GM19035 (cell line): Measurements from ENCODE around the gene TXNRD3.
"Not testable (repeated sequence)": the region's sequence is repeated elsewhere in the genome, so short reads cannot be mapped to it uniquely, and the experiment has no call there.

Source experiments
- ATAC-seq: cut with Tn5 transposase; IDR thresholded peaks from one replicate; pipeline ENCODE4 v1.9.1; 2021; ENCODE audit not compliant: unreplicated experiment

TXNRD3 gene

DNA sequence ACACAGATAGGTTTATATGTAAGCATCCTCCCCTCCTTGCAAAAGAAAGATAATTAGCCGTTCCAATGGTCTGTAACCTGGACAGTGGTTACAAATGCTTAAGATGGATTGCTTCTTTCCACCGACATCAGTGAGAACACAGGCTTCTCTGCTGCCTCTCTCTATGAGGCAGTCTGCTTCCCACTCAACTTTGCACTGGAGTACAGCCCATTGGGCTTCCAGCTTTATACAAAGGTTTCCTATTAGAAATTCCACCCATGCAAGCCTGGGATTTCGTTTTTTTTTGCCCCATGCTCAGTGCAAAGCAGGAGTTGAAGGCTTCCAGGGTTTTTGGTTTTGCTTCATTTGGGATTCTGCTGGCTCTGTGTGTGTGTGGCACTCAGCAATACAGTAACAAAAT lies 48.9 kb downstream of the TXNRD3 start:
- ATAC-seq, result no peak

- no peak for ATAC-seq
Observed at GRCh38 chr3:126604691-126605090, 50.2 kb downstream of the TXNRD3 start.

- ATAC-seq, result no peak
Observed at GRCh38 chr3:126599101-126599500, 55.8 kb downstream of the TXNRD3 start.

DNA sequence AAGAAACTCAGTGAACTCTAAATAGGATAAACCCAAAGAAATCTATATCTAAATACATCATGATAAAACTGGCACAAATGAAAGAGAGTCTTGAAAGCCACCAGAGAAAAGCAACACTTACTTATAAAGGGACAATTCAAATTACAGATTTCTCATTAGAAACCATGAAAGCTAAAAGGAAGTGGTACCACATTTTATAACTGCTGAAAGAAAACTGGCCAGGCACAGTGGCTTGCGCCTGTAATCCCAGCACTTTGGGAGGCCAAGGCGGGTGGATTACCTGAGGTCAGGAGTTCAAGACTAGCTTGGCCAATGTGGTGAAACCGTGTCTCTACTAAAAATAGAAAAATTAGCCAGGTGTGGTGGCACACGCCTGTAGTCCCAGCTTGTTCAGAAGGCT lies 59.4 kb downstream of the TXNRD3 start:
- ATAC-seq, result not testable (repeated sequence)

DNA sequence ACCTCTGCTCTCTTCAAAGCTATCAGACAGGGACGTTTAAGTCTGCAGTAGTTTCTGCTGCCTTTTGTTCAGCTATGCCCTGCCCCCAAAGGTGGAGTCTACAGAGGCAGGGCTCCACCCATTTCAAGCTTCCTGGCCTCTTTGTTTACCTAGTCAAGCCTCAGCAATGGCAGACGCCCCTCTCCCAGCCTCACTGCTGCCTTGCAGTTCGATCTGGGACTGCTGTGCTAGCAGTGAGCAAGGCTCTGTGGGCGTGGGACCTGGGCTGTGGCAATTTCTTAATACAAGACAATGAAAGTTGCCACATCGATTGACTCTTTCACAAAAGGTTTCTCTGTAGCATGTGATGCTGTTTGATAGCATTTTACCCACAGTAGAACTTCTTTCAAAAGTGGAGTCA lies 63.4 kb downstream of the TXNRD3 start:
- not testable (repeated sequence) for ATAC-seq

- no peak for ATAC-seq
Observed at GRCh38 chr3:126582311-126582710, 72.6 kb downstream of the TXNRD3 start.

- no peak for ATAC-seq
Observed at GRCh38 chr3:126581569-126581968, 73.4 kb downstream of the TXNRD3 start.

DNA sequence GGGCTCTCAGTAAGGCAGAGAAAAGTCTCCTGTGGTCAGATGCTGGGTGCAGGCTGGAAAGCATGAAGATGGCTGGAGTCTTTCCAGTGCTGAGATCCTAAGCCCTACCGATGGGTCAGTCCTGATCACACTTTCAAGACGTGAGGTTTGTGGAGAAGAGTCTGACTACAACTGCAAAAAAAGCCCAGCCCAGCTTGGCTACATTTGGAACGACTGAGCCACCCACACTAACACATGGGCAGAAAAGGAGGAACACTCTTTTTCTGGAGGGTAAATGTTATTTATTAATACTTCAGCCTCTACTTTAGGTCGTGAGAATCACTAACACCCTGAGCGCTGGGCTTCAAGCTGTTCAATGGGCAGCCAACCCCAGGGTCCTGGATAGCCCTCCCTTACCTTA lies 74.2 kb downstream of the TXNRD3 start:
- ATAC-seq, result no peak

DNA sequence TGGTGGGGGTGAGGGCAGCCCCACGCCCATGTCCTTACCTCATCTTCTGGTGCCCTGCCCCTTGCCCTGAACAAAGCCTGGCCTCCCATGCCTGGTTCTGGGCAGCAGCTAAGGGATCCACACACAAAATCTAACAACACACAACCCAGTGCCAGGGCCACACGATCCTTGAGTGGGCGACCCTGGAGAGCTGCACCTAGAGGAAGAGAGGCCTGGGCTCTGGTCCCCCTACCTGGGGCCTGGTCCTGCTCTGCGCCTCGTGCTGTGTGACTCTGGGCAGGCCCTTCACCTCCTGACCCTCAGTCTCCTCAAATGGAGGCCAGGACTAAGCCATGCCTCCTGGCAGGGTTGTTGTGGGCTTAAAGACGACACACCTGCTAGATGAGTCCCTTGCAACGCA lies 76.2 kb downstream of the TXNRD3 start:
- no peak for ATAC-seq

- no peak for ATAC-seq
Observed at GRCh38 chr3:126577261-126577660, 77.7 kb downstream of the TXNRD3 start.

DNA sequence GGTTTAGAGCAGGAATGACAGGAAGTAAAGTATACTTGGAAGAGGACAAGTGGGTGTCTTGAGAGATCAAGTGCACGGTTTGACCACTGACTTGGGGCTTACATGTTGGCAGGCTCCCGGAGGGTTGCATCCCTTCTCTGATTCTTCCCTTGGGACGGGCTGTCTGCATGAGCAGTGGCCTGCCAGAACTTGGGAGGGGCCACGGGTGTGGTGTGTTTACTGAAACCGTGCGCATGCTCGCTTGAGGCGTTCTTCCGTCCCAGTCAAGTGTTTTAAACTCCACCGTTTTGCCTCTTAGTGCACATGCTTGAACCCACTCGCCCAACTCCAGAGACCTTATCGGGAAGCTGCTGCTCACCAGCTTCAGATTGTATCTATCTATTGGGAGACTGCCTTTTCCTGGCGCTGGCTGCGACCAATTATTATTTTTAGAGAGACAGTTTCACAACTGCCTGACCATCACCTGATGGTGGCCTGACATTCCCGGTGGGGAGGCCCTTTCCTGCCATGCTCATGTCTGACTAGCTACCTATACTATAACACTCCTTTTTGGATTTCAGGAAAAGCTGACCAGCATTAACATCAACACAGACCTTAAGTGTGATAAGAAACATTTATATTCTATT lies 81.3 kb downstream of the TXNRD3 start:
- no peak for ATAC-seq

- no peak for ATAC-seq
Observed at GRCh38 chr3:126571078-126571477, 83.8 kb downstream of the TXNRD3 start.

DNA sequence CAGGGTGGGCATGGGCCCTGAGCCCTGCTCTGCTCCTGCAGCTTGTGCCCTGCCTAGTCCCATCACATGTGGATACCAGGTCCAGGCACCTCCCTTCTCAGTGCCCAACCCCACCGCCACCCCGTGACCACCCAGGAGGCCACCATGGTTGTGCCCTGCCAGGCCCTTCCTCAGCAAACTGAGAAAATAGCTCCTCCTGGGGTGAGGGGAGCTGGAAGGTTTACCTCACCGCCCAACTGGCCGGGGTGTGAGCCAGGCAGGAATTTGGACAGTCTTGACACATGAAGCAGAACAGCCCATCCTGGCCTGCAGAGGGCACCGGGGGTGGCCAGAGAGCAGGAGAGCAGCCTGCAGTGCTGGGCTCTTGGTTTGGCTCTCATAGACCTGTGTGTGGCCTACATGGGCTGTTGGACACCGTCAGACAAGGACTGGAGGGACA lies 84.8 kb downstream of the TXNRD3 start:
- no peak for ATAC-seq

- no peak for ATAC-seq
Observed at GRCh38 chr3:126569390-126569975, 85.4 kb downstream of the TXNRD3 start.

- ATAC-seq, result no peak
Observed at GRCh38 chr3:126568776-126569342, 86.1 kb downstream of the TXNRD3 start.

DNA sequence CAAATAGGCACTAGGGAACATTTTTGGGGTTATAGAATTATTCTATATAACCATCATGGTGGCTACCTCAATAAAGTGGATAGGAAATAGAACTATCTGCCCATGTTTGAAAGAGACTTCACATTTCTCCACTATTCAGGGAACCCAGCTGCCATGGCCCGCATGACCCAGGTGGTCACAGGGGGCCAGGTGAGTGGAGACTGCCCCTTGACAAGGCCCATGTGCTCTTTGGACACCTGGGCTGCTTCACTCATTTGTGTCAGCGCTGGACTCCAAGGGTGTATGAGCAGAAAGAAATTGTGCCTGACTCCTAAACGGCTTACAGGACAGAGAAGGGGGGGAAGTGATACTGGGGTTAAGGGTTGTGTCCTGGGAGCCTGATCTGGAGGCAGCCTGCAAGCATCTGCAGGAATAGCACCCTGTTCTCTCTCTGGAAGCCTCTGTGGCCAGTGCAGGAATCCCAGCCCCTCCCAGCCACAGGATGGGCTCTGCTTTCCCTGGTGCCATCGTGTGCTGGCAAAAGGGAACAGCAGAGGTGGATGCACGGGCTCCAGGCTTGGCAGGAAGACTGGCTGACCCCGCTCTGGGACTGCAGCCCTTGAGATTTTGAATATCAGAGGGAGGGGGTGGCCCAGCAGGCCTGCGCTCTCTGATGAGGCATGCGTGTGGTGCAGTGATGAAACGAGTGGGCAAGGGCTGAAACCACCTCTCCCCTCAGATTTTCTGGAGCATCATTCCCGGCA lies 87.1 kb downstream of the TXNRD3 start:
- no peak for ATAC-seq

DNA sequence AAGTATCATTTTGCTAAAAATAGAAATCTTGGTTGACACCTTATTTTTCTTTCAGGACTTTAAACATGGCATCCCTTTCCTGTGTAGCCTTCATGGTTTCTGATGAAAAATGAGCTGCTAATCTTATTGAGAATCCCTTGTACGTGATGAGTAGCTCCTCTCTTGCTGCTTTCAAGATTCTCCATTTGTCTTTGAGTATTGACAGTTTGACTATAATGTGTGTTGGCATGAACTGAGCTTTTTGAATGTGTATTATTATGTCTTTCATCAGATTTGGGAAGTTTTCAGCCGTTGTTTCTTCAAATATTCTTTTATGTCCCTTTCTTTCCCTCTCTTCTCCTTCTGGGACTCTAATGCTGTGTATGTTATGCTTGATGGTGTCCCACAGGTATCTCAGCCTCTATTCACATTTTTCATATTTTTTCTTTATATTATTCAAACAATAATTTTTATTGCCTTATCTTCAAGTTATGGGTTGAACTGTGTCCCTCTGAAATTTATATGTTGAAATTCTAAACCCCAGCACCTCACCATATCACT lies 92.1 kb downstream of the TXNRD3 start:
- no peak for ATAC-seq

GRCh38 chr3:126558336-126559071 lies 96.4 kb downstream of the TXNRD3 start, which contains the start of gene C3orf22:
Gene C3orf22 (minus strand): TSS chr3:126558932. CDS start chr3:126553390, 5,542 bp downstream.
- ATAC-seq, result no peak

GRCh38 chr3:126557761-126558160 lies 97.2 kb downstream of the TXNRD3 start:
- no peak for ATAC-seq

- no peak for ATAC-seq
Observed at GRCh38 chr3:126557415-126557745, 97.5 kb downstream of the TXNRD3 start.
